Measurements from ENCODE around the gene PRR30.
"Not testable (repeated sequence)": the region's sequence is repeated elsewhere in the genome, so short reads cannot be mapped to it uniquely, and the experiment has no call there.

The PRR30 gene

DNA sequence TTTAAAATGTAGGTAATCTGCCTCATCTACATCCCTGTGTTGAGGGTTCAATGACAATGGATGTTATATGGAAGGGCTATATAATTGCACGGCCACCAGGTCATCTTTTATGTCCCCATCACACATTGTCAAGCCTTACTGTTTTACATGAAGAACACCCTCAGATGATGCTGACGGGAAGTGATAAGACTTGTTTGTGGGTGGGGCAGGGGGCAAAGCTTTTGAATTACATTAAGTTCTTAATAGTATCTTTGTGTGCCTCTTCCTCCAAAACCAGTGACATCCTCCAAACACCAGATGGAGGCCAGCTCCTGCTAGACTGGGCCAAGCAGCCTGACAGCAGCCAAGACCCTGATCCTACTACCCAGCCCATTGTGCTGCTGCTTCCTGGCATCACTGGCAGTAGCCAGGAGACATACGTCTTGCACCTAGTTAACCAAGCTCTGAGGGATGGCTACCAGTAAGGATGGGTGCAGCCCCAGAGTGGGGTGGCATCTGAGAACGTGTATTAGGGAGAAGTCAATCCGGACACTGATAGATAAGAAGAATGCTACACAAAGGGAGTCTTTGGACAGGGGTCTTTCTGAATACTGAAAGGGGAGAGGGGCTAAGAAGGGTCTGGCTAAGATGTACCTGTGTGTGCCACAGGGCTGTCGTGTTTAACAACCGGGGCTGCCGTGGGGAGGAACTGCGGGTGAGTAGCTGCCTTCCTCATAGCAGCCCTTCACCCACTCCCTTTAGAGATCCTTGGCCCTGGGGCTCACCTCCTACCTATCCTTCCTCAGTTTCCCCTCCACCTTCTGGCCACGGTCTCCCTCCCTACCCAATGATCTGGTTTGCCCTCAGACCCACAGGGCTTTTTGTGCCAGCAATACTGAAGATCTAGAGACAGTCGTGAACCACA lies 10.3 kb downstream of the PRR30 start:
- no peak for DNase-seq (ENCODE audit: low spot score)

- DNase-seq (ENCODE audit: low spot score) = no peak
Measured at GRCh38 chr2:27127883-27128667, 11.1 kb downstream of the PRR30 start.

DNA sequence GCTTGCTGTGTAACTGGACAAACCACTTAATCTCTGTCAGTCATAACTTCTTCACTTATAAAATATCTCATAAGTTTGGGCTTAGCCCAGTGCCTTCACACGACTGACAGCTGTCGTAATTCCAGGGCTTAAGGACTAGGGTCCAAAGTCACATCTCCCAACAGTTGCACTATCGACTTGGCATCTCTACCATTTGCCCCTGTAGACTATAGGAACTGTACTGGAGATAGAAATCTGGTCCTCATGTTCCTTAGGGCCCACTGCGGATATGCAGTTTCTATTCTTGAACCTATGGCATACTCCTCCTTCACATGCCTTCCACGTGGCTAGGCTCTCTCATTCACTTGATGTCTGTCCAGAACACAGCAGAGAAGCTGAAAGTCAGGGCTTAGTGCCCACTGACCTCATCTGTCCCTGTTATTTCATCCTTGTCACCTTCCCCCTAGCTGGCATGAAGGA lies 12.9 kb downstream of the PRR30 start:
- no peak for DNase-seq (ENCODE audit: low spot score)

GRCh38 chr2:27125104-27125503 lies 14.1 kb downstream of the PRR30 start:
- DNase-seq (ENCODE audit: low spot score) = no peak

DNA sequence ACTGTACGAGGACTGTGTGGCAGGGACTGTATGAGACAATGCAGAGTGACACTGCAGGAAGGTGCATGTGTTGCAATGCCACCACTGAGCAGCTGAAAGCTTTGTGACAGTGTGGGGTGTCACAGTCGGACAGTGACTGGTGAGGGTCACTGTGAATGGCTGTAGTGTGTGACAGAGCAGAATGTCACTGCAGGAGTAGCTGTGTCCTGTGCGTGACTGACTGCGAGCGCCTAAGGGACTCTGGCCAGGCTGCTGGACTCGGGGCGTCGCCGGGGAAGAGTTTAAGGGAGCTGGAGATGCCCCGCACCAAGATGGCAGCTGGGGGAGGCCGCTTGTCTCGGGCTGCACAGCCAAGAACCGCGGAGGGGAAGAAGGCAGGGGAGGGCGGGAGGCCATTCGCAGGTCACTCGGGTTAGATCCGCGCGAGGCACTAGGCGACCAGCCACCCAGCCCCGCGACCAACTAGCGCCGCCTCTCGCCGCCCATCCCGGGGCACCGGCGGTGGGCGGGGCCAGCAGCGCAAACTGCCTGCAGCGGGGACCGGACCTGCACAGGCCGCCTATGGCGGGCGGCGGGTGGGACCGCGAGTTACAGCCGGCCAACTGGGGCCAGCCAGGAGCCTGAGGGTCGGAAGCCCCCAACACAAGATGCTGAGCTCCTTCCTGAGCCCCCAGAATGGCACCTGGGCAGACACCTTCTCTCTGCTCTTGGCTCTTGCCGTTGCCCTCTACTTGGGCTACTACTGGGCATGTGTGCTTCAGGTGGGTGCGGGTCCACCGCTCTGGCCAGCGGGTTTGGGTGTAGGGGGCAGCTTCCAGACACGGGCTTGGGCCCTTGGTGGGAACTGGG lies 15.7 kb downstream of the PRR30 start, which contains the start of gene ABHD1:
Gene ABHD1, plus strand, starts transcription at position 514 of the 849 bp plus-strand sequence. Its CDS starts 134 bp downstream, at position 648.
- DNase-seq (ENCODE audit: low spot score) = peak; percentile 15

DNA sequence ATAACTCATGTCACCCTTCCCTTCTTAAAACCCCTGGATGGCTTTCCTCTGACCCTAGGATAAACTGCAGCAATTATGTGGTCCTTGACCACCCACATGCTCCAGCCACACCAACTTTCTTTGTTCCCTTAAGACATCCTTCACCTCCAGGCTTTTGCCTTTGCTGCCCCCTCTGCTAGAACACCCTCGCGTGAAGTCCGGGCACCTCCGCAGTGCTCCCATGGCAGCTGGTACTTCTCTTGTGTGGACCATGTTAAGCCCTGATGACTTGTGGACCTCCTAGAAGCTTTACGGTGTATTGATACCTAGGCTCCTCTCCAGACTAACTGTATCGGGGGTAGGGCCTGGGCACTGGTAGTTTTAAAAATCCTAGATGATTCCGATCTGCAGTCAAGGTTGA lies 16.4 kb downstream of the PRR30 start:
- DNase-seq (ENCODE audit: low spot score) = no peak

GRCh38 chr2:27121906-27122305 lies 17.3 kb downstream of the PRR30 start:
- no peak for DNase-seq (ENCODE audit: low spot score)

GRCh38 chr2:27119330-27119670 lies 19.9 kb downstream of the PRR30 start:
- not testable (repeated sequence) for DNase-seq (ENCODE audit: low spot score)

DNA sequence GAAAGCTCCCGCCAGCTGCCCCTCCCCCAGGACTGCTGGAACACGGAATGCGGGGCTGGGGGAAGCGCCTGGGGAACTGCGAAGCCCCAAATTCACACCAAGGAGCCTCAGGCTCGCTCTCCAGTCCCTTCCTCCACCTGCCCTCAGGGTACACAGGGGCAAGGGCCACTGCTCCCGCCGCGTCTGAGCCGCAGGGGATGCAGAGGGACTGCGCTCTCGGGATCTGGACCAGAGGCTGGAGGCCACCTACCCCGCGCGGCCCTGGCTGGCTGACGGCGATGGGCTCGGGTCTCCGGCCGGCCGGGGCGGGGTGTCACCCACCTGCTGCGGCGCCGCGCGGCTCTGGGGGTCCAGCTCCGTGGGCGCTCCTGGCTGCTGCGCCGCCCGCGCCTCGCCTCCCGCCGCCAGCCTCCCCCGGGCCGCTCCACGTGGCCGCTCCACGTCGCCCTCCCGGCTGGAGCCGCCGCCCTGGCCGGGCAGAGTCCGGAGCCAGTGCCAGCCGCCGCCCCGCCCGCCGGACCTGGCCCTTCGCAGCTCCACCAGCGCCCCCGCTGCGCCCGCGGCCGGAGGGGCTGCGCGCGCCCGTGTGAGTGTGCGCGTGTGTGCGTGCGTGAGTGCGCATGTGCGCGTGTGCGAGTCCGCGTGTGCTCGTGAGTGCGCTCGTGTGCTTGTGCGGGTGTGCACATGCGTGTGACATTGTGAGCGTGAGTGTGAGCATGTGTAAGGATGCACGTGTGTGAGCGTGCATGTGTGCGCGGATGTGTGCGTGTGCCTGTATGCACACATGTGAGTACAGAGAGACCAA lies 20.5 kb downstream of the PRR30 start, which contains the start of gene CGREF1:
Gene CGREF1, minus strand, starts transcription at position 604 of the 805 bp plus-strand sequence. CDS start 14,762 bp downstream, outside the sequence.
- DNase-seq (ENCODE audit: low spot score) = no peak

DNA sequence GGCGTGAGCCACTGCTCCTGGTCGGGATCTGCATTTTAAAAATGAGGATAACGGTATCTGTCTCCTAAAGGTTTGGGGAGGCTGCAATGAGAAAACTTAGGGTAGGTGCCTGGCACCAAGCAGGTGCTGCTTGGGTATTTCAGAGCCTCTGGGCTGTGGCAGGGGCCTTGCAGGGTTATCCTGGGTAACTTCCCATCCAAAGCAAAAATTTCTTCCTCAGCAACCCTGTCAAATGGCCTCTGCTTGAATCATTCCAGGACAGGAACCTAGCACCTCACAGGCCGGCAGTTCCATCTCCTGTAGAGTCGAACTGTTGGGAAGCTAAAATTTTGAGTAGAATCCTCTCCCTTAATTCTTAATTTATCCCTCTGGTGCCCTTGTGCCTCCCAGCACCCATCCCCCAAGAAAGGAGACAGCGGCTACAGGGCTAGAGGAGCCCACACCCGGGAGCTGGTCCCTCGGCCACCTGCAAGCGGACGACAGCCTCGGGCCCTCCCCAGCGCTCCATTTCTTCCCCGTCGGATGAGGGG lies 21.1 kb downstream of the PRR30 start:
- no peak for DNase-seq (ENCODE audit: low spot score)

GRCh38 chr2:27115519-27115918 lies 23.7 kb downstream of the PRR30 start:
- DNase-seq (ENCODE audit: low spot score) = no peak

GRCh38 chr2:27111392-27112078 lies 27.7 kb downstream of the PRR30 start:
- not testable (repeated sequence) for DNase-seq (ENCODE audit: low spot score)

DNA sequence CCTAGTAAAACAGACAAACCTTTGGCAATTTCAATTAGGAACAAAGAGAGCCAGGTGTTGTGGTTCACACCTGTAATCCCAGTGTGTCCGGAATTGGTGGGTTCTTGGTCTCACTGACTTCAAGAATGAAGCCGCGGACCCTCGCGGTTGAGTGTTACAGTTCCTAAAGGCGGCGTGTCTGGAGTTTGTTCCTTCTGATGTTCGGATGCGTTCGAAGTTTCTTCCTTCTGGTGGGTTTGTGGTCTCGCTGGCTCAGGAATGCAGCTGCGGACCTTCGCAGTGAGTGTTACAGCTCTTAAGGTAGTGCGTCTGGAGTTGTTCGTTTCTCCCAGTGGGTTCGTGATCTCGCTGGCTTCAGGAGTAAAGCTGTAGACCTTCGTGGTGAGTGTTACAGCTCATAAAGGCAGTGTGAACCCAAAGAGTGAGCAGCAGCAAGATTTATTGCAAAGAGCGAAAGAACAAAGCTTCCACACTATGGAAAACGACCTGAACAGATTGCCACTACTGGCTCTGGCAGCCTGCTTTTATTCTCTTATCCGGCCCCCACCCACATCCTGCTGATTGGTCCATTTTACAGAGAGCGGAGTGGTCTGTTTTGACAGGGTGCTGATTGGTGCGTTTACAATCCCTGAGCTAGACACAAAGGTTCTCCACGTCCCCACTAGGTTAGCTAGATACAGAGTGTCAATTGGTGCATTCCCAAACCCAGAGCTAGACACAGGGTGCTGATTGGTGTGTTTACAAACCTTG lies 28.4 kb downstream of the PRR30 start:
- DNase-seq (ENCODE audit: low spot score) = not testable (repeated sequence)

DNA sequence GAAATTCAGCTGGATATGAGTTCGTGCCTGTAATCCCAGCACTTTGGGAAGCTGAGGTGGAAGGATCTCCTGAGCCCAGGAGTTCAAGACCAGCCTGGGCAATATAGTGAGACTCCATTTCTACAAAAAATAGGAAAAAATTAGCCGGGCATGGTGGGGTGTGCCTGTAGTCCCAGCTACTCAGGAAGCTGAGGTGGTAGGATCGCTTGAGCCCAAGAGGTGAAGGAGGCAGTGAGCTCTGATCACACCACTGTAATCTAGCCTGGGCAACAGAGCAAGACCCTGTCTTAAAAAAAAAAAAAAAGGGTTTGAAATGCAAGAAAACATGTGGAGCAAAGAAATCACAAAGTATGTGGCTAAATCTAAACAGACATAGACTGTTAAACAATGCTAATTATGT lies 30.1 kb downstream of the PRR30 start:
- DNase-seq (ENCODE audit: low spot score) = no peak

- no peak for DNase-seq (ENCODE audit: low spot score)
Measured at GRCh38 chr2:27108221-27108620, 31.0 kb downstream of the PRR30 start.

DNA sequence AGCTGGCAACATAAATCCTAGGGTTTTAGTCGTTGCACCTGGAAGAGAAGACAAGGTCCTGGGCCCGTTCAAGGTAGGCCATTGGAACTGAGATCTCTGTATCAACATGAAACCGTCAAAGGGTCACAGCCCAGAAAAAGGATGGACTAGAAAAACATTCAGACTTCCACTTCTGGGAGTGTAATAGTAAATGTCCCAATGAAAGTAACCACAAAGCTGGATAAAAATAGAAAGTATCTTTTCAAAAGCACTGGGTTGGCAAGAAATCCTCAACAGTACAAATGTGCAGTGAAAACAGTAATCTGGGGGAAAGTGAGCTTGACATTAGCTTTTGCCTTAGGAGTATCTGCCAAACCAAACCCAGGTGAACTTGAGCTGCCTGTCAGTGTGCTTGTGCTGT lies 33.2 kb downstream of the PRR30 start:
- no peak for DNase-seq (ENCODE audit: low spot score)

GRCh38 chr2:27102329-27102728 lies 36.9 kb downstream of the PRR30 start:
- DNase-seq (ENCODE audit: low spot score) = no peak

GRCh38 chr2:27100036-27100435 lies 39.2 kb downstream of the PRR30 start:
- DNase-seq (ENCODE audit: low spot score) = no peak

GRCh38 chr2:27099334-27099955 lies 39.8 kb downstream of the PRR30 start:
- DNase-seq (ENCODE audit: low spot score) = no peak

Data from hematopoietic multipotent progenitor cell treated with erythropoietin and hydrocortisone succinate and interleukin-3 and kit ligand, for 17 days (in vitro differentiated cells).